ENCODE measurements around the gene TEX29. TPM values are rescaled to one million over a fixed set of nuclear protein-coding genes. Genes with fewer than 3 reads are reported as not detected.

TEX29 gene
- total and polyA plus RNA-seq, 10 of the 15 experiments (the other 5 are each of a cell fraction or from before 2014, with no cell fraction given) = 0.14 to 0.30 (median 0.22) TPM; not detected in 7

DNA sequence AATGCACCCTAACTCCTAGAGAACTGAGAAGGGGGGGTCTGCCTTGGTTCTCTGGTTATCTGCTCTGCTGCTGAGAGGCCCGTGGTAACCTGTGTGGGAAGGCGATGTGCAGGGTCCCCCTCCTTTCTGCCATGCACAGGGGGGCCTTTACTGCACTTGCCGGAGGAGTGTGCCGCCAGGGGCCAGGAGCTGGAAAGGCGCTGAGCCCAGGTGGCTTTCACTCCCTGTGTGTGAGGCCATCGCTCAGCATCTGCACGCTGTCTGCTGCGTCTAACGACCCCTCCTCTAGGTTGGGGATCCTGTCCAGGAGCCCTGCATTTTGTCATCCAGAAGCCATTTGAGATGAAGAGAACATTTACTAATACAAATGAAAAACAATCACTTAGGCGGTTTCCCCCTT is 37.0 kb upstream of the TEX29 start:
- H4K20me1 ChIP-seq (ENCODE audit: control insufficient read depth, insufficient read depth) = no peaks in the 10 kb centered on the region
- intact Hi-C loops (cut with micrococcal nuclease; ENCODE audit: unreplicated experiment) = no loop called here
- over 99% methylated on average over 10 of the region's 10 CpGs for WGBS (ENCODE audit: insufficient coverage, insufficient replicate concordance, low lambda C conversion rate, missing lambda C conversion rate)
- ATAC-seq (no peak), DNase-seq (ENCODE audit: low read depth, low spot score) (no peak), FAIRE-seq (no peak)
- no peak overlapping the region for H3K4me3 ChIP-seq
- no peak overlapping the region for H3K9ac ChIP-seq (ENCODE audit: control insufficient read depth, insufficient read depth, low read length)
- no peaks in the 10 kb centered on the region for H3K27me3 ChIP-seq (replicated peaks in 1 of 2; ENCODE audit: control insufficient read depth in 2 of 2, insufficient read depth in 2 of 2, low read length in 1 of 2)
- SMC1A ChIA-PET (ENCODE audit: uncharacterized antibody, unreplicated experiment) = no interaction called here
- TF ChIP-seq BHLHE40 (IDR thresholded peaks at IDR 0.05; ENCODE audit: borderline replicate concordance in 1 of 2, low read depth in 2 of 2, low read length in 1 of 2) (no peak), POLR2A (IDR thresholded peaks at IDR 0.05; ENCODE audit: low read depth, low read length) (no peak), JUNB (IDR thresholded peaks at IDR 0.05) (no peak), ESRRA (IDR thresholded peaks at IDR 0.05; ENCODE audit: low read length) (no peak), TAF1 (IDR thresholded peaks at IDR 0.05; ENCODE audit: borderline replicate concordance, low read depth, low read length) (no peak), NFYA (IDR thresholded peaks at IDR 0.05; ENCODE audit: borderline replicate concordance, low read depth, low read length) (no peak), EZH2 (IDR thresholded peaks at IDR 0.05; ENCODE audit: borderline replicate concordance, control insufficient read depth, low read depth, low read length) (no peak), FOXM1 (IDR thresholded peaks at IDR 0.05; ENCODE audit: low read depth, low read length) (no peak), FOS (IDR thresholded peaks at IDR 0.05; ENCODE audit: borderline replicate concordance, extremely low read depth, insufficient read length) (no peak), CBX3 (IDR thresholded peaks at IDR 0.05; ENCODE audit: borderline replicate concordance, low read depth) (no peak)
- TF ChIP-seq, protein P1, sequence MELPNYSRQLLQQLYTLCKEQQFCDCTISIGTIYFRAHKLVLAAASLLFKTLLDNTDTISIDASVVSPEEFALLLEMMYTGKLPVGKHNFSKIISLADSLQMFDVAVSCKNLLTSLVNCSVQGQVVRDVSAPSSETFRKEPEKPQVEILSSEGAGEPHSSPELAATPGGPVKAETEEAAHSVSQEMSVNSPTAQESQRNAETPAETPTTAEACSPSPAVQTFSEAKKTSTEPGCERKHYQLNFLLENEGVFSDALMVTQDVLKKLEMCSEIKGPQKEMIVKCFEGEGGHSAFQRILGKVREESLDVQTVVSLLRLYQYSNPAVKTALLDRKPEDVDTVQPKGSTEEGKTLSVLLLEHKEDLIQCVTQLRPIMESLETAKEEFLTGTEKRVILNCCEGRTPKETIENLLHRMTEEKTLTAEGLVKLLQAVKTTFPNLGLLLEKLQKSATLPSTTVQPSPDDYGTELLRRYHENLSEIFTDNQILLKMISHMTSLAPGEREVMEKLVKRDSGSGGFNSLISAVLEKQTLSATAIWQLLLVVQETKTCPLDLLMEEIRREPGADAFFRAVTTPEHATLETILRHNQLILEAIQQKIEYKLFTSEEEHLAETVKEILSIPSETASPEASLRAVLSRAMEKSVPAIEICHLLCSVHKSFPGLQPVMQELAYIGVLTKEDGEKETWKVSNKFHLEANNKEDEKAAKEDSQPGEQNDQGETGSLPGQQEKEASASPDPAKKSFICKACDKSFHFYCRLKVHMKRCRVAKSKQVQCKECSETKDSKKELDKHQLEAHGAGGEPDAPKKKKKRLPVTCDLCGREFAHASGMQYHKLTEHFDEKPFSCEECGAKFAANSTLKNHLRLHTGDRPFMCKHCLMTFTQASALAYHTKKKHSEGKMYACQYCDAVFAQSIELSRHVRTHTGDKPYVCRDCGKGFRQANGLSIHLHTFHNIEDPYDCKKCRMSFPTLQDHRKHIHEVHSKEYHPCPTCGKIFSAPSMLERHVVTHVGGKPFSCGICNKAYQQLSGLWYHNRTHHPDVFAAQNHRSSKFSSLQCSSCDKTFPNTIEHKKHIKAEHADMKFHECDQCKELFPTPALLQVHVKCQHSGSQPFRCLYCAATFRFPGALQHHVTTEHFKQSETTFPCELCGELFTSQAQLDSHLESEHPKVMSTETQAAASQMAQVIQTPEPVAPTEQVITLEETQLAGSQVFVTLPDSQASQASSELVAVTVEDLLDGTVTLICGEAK (IDR thresholded peaks at IDR 0.05; ENCODE audit: borderline replicate concordance) = no peak
- TF ChIP-seq, protein P2, sequence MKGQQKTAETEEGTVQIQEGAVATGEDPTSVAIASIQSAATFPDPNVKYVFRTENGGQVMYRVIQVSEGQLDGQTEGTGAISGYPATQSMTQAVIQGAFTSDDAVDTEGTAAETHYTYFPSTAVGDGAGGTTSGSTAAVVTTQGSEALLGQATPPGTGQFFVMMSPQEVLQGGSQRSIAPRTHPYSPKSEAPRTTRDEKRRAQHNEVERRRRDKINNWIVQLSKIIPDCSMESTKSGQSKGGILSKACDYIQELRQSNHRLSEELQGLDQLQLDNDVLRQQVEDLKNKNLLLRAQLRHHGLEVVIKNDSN (IDR thresholded peaks at IDR 0.05; ENCODE audit: borderline replicate concordance, extremely low read length, insufficient read depth, low read depth, low read length) = no peak
- TF ChIP-seq, protein P3, sequence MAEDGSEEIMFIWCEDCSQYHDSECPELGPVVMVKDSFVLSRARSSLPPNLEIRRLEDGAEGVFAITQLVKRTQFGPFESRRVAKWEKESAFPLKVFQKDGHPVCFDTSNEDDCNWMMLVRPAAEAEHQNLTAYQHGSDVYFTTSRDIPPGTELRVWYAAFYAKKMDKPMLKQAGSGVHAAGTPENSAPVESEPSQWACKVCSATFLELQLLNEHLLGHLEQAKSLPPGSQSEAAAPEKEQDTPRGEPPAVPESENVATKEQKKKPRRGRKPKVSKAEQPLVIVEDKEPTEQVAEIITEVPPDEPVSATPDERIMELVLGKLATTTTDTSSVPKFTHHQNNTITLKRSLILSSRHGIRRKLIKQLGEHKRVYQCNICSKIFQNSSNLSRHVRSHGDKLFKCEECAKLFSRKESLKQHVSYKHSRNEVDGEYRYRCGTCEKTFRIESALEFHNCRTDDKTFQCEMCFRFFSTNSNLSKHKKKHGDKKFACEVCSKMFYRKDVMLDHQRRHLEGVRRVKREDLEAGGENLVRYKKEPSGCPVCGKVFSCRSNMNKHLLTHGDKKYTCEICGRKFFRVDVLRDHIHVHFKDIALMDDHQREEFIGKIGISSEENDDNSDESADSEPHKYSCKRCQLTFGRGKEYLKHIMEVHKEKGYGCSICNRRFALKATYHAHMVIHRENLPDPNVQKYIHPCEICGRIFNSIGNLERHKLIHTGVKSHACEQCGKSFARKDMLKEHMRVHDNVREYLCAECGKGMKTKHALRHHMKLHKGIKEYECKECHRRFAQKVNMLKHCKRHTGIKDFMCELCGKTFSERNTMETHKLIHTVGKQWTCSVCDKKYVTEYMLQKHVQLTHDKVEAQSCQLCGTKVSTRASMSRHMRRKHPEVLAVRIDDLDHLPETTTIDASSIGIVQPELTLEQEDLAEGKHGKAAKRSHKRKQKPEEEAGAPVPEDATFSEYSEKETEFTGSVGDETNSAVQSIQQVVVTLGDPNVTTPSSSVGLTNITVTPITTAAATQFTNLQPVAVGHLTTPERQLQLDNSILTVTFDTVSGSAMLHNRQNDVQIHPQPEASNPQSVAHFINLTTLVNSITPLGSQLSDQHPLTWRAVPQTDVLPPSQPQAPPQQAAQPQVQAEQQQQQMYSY (CRISPR knock-in tag; IDR thresholded peaks at IDR 0.05) = no peak
- TF ChIP-seq, protein P4, sequence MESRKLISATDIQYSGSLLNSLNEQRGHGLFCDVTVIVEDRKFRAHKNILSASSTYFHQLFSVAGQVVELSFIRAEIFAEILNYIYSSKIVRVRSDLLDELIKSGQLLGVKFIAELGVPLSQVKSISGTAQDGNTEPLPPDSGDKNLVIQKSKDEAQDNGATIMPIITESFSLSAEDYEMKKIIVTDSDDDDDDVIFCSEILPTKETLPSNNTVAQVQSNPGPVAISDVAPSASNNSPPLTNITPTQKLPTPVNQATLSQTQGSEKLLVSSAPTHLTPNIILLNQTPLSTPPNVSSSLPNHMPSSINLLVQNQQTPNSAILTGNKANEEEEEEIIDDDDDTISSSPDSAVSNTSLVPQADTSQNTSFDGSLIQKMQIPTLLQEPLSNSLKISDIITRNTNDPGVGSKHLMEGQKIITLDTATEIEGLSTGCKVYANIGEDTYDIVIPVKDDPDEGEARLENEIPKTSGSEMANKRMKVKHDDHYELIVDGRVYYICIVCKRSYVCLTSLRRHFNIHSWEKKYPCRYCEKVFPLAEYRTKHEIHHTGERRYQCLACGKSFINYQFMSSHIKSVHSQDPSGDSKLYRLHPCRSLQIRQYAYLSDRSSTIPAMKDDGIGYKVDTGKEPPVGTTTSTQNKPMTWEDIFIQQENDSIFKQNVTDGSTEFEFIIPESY (IDR thresholded peaks at IDR 0.05) = no peak
- H3K9me3 ChIP-seq (replicated peaks; ENCODE audit: control insufficient read depth, insufficient read depth, low read length) = no peaks in the 10 kb centered on the region
- no peak overlapping the region for H3K27ac ChIP-seq (ENCODE audit: control insufficient read depth, insufficient read depth)
- H3K79me2 ChIP-seq (ENCODE audit: control insufficient read depth, insufficient read depth, low read length) = no peaks in the 10 kb centered on the region
- no TSS peak for BruUV-seq (replicated peaks)
- no peak overlapping the region for H3K4me2 ChIP-seq (ENCODE audit: control insufficient read depth, insufficient read depth)
- CTCF ChIA-PET = no interaction called here
- H2AFZ ChIP-seq (ENCODE audit: control insufficient read depth, low read depth, low read length) = no peak overlapping the region
- POLR2A ChIA-PET = no interaction called here
- H3K36me3 ChIP-seq (ENCODE audit: control insufficient read depth in 2 of 2, insufficient read depth in 2 of 2, low read length in 1 of 2) = peaks cover 35 to 48% of the 10 kb centered on the region in 2 experiments
- RAD21 ChIA-PET (ENCODE audit: unreplicated experiment) = no interaction called here
- no peaks in the 10 kb centered on the region for H3K4me1 ChIP-seq (ENCODE audit: control insufficient read depth, insufficient read depth, low read length)
- in situ Hi-C loops (cut with MboI) = no loop called here

Measured in GM12878 (cell line).